GM18519 (cell line): ENCODE measurements around the gene ERAP2.
"Not testable (repeated sequence)": the region's sequence is repeated elsewhere in the genome, so short reads cannot be mapped to it uniquely, and the experiment has no call there.

Experiments
- ATAC-seq: cut with Tn5 transposase; IDR thresholded peaks from one replicate; pipeline ENCODE4 v1.9.1; 2021; ENCODE audit warnings: mild to moderate bottlenecking, moderate library complexity; ENCODE audit not compliant: unreplicated experiment, low FRiP score

ERAP2 gene

GRCh38 chr5:96928931-96929708, 52.8 kb downstream of the ERAP2 start:
- ATAC-seq = no peak

GRCh38 chr5:96930058-96930457, 53.8 kb downstream of the ERAP2 start:
- ATAC-seq = no peak

- ATAC-seq = no peak
Measured at GRCh38 chr5:96930589-96930988, 54.3 kb downstream of the ERAP2 start.

- ATAC-seq = not testable (repeated sequence)
Measured at GRCh38 chr5:96931037-96931436, 54.7 kb downstream of the ERAP2 start.

GRCh38 chr5:96931605-96932004, 55.3 kb downstream of the ERAP2 start:
- no peak for ATAC-seq

GRCh38 chr5:96932026-96932425, 55.7 kb downstream of the ERAP2 start:
- ATAC-seq = no peak

GRCh38 chr5:96933764-96934707, 57.7 kb downstream of the ERAP2 start:
- no peak for ATAC-seq

GRCh38 chr5:96934708-96935558, 58.6 kb downstream of the ERAP2 start:
- ATAC-seq = peak; percentile 52

GRCh38 chr5:96935559-96936430, 59.5 kb downstream of the ERAP2 start, which contains the start of gene LNPEP:
Gene LNPEP, plus strand, starts transcription at chr5:96936080. Its CDS starts 76 bp downstream, at chr5:96936156.
- ATAC-seq = peak; percentile 30

- ATAC-seq = peak; percentile 31
Measured at GRCh38 chr5:96936431-96937320, 60.4 kb downstream of the ERAP2 start.

GRCh38 chr5:96940586-96940985, 64.3 kb downstream of the ERAP2 start:
- ATAC-seq = no peak

GRCh38 chr5:96941140-96941539, 64.8 kb downstream of the ERAP2 start:
- ATAC-seq = no peak

GRCh38 chr5:96942078-96942477, 65.8 kb downstream of the ERAP2 start:
- ATAC-seq = no peak

GRCh38 chr5:96942911-96943310, 66.6 kb downstream of the ERAP2 start:
- ATAC-seq = no peak

GRCh38 chr5:96943799-96944198, 67.5 kb downstream of the ERAP2 start:
- no peak for ATAC-seq

GRCh38 chr5:96945144-96945897, 69.0 kb downstream of the ERAP2 start:
- no peak for ATAC-seq

- no peak for ATAC-seq
Measured at GRCh38 chr5:96946381-96946780, 70.1 kb downstream of the ERAP2 start.
